HCT116 (cell line): ENCODE results near the gene ARHGAP45.

Experiments used
- CBX3 ChIP-seq: IDR thresholded peaks from 2 replicates; pipeline ENCODE4 v1.6.1; 2012; ENCODE audit warnings: low read depth
- EZH2 ChIP-seq: fragments of 200-600 bp; sonication (generic); IDR thresholded peaks from 2 replicates; pipeline ENCODE4 v1.6.1; 2017; ENCODE audit warnings: antibody characterized with exemption, mixed run types
- FOSL1 ChIP-seq: IDR thresholded peaks from 2 replicates; pipeline ENCODE4 v1.6.1; 2012; ENCODE audit warnings: low read depth
- POLR2A ChIP-seq: IDR thresholded peaks from 2 replicates; pipeline ENCODE4 v1.7.0; 2011; ENCODE audit warnings: borderline replicate concordance; ENCODE audit not compliant: insufficient read depth, insufficient read length; ENCODE audit errors: extremely low read depth
- TF ChIP-seq, protein P1 (sequence below), 3 experiments: fragments of 200-600 bp in 1 of 3; sonication (generic) in 1 of 3; IDR thresholded peaks in 2 of 3; conservative IDR thresholded peaks in 1 of 3; 2 replicates each; pipeline ENCODE4 v1.5.1; 2012 to 2017; ENCODE audit warnings: low read depth in 2 of 3, low read length in 2 of 3, antibody characterized with exemption in 1 of 3, borderline replicate concordance in 1 of 3, control low read depth in 1 of 3, mild to moderate bottlenecking in 1 of 3, mixed read lengths in 1 of 3, mixed run types in 1 of 3, moderate library complexity in 1 of 3; ENCODE audit not compliant: insufficient read depth in 1 of 3

DNA sequence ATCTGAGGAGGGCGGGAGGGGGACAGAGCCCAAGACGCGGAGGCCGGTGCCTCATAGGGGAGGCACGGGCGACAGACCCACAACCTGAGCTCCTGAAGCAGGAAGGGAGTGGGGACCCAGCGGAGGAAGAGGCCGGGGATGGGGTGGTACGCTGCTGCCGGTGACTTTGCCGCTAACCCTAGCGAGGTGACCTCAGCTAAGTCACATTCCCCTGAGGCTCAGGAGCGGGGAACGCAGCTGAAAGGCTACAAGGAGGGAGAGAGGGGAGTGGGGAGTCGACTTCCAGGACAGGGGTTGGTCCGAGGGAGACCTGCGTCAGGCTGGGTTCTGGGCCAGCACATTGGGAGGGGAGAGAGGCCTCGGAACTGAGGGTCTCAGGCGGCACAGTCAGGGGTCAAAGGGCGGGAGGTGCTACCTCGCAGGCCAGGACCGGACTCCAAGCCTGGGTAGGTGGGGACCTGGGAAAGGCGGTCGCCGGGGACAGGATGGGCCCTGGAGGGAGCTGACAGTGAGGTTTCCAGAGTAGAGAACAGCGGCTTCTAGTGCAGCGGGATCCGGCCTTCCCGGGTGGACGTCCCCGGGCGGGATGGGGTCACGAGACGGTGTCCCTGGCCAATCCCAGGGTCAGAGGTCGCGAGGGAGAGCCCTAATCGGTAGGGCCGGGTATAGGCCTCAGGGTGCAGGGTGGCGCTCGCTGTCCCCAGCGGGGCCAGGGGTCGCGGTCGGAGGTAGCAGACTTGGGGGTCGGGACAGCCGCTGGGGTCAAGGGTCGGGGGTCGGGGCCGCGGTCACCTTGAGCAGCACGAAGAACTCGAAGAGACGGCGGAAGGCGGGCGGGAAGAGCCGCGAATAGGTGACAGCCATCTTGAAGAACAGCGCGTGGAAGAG, 46.7 kb upstream of the ARHGAP45 start:
- no peak for TF ChIP-seq POLR2A
- TF ChIP-seq, protein P1, sequence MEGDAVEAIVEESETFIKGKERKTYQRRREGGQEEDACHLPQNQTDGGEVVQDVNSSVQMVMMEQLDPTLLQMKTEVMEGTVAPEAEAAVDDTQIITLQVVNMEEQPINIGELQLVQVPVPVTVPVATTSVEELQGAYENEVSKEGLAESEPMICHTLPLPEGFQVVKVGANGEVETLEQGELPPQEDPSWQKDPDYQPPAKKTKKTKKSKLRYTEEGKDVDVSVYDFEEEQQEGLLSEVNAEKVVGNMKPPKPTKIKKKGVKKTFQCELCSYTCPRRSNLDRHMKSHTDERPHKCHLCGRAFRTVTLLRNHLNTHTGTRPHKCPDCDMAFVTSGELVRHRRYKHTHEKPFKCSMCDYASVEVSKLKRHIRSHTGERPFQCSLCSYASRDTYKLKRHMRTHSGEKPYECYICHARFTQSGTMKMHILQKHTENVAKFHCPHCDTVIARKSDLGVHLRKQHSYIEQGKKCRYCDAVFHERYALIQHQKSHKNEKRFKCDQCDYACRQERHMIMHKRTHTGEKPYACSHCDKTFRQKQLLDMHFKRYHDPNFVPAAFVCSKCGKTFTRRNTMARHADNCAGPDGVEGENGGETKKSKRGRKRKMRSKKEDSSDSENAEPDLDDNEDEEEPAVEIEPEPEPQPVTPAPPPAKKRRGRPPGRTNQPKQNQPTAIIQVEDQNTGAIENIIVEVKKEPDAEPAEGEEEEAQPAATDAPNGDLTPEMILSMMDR (IDR thresholded peaks at IDR 0.05 in 2 of 3, conservative IDR thresholded peaks at IDR 0.05 in 1 of 3; ENCODE audit: borderline replicate concordance in 1 of 3, insufficient read depth in 1 of 3, low read depth in 2 of 3, low read length in 2 of 3), result no peak
- TF ChIP-seq FOSL1, result no peak
- no peak for TF ChIP-seq CBX3
- TF ChIP-seq EZH2, result no peak
